ENCODE results near the gene CRTAP.
"Not testable (repeated sequence)": the region's sequence is repeated elsewhere in the genome, so short reads cannot be mapped to it uniquely, and the experiment has no call there.

Gene CRTAP

GRCh38 chr3:33153782-33154181 is 40.0 kb downstream of the CRTAP start:
- H3K27ac ChIP-seq, result no peak overlapping the region
- TF ChIP-seq CTCF (conservative IDR thresholded peaks at IDR 0.05), result no peak

- H3K27ac ChIP-seq, result no peak overlapping the region
- no peak for TF ChIP-seq CTCF (conservative IDR thresholded peaks at IDR 0.05)
These were observed 41.5 kb downstream of the CRTAP start for GRCh38 chr3:33155301-33155700.

- no peak for TF ChIP-seq CTCF (conservative IDR thresholded peaks at IDR 0.05)
- H3K27ac ChIP-seq, result no peak overlapping the region
These were observed 45.4 kb downstream of the CRTAP start for GRCh38 chr3:33159234-33159633.

GRCh38 chr3:33159981-33160380 is 46.2 kb downstream of the CRTAP start:
- no peak overlapping the region for H3K27ac ChIP-seq
- no peak for TF ChIP-seq CTCF (conservative IDR thresholded peaks at IDR 0.05)

- H3K27ac ChIP-seq, result not testable (repeated sequence)
These were observed 48.8 kb downstream of the CRTAP start for GRCh38 chr3:33162621-33163020.

- no peak overlapping the region for H3K27ac ChIP-seq
- TF ChIP-seq CTCF (conservative IDR thresholded peaks at IDR 0.05), result no peak
These were observed 51.6 kb downstream of the CRTAP start for GRCh38 chr3:33165372-33165771.

- H3K27ac ChIP-seq, result no peak overlapping the region
- no peak for TF ChIP-seq CTCF (conservative IDR thresholded peaks at IDR 0.05)
These were observed 52.3 kb downstream of the CRTAP start for GRCh38 chr3:33166095-33166494.

GRCh38 chr3:33167284-33167683 is 53.5 kb downstream of the CRTAP start:
- no peak for TF ChIP-seq CTCF (conservative IDR thresholded peaks at IDR 0.05)
- H3K27ac ChIP-seq, result no peak overlapping the region

Data from VCaP (cell line).